Neutrophil (primary cell): Measurements from ENCODE around the gene NUP214.

Source experiments
- H3K27ac ChIP-seq: fragments of 200-600 bp; sonication (generic); 2 replicates; pipeline ENCODE4 v1.5.1; 2016; ENCODE audit warnings: mild to moderate bottlenecking, moderate library complexity
- H3K27me3 ChIP-seq: fragments of 200-600 bp; sonication (generic); 2 replicates; pipeline ENCODE4 v1.6.0; 2016; ENCODE audit warnings: mild to moderate bottlenecking
- H3K36me3 ChIP-seq: fragments of 200-600 bp; sonication (generic); 2 replicates; pipeline ENCODE4 v1.5.1; 2017
- H3K4me1 ChIP-seq, 2 experiments: fragments of 200-600 bp in 1 of 2; sonication (generic) in 1 of 2; 1 replicate in 1 of 2; 2 replicates in 1 of 2; pipeline versions ENCODE4 v1.5.1 to v1.6.1; 2013 to 2016; ENCODE audit warnings: low read depth in 1 of 2, low read length in 1 of 2, mild to moderate bottlenecking in 1 of 2, moderate library complexity in 1 of 2; ENCODE audit not compliant: control insufficient read depth in 1 of 2, insufficient read depth in 1 of 2
- H3K4me3 ChIP-seq, 2 experiments: fragments of 200-600 bp in 1 of 2; sonication (generic) in 1 of 2; 1 replicate in 1 of 2; 2 replicates in 1 of 2; pipeline ENCODE4 v1.5.1; 2013 to 2016; ENCODE audit warnings: low read depth in 1 of 2, low read length in 1 of 2, mild to moderate bottlenecking in 1 of 2, moderate library complexity in 1 of 2
- H3K9me3 ChIP-seq: fragments of 200-600 bp; sonication (generic); 2 replicates; pipeline ENCODE4 v1.5.1; 2016
- CTCF ChIP-seq: fragments of 200-600 bp; sonication (generic); IDR thresholded peaks from 2 replicates; pipeline ENCODE4 v1.5.1; 2016; ENCODE audit warnings: antibody characterized with exemption

Gene NUP214

GRCh38 chr9:131194762-131195161 lies 69.4 kb downstream of the NUP214 start:
- Histone ChIP-seq H3K9me3 (no peaks in the 10 kb centered on the region), H3K27me3 (no peaks in the 10 kb centered on the region), H3K36me3 (peaks cover 74% of the 10 kb centered on the region), H3K4me3 (no peak overlapping the region), H3K27ac (no peak overlapping the region), H3K4me1 (no peaks in the 10 kb centered on the region)
- TF ChIP-seq CTCF: no peak

GRCh38 chr9:131197160-131197911 lies 72.0 kb downstream of the NUP214 start:
- no peaks in the 10 kb centered on the region for H3K27me3 ChIP-seq
- TF ChIP-seq CTCF: no peak
- H3K4me3 ChIP-seq: no peak overlapping the region
- H3K36me3 ChIP-seq: peaks cover 73% of the 10 kb centered on the region
- H3K9me3 ChIP-seq: no peaks in the 10 kb centered on the region
- no peak overlapping the region for H3K27ac ChIP-seq
- no peaks in the 10 kb centered on the region for H3K4me1 ChIP-seq

GRCh38 chr9:131198041-131198715 lies 72.8 kb downstream of the NUP214 start:
- Histone ChIP-seq H3K4me3 (no peak overlapping the region), H3K27me3 (no peaks in the 10 kb centered on the region), H3K9me3 (no peaks in the 10 kb centered on the region), H3K27ac (no peak overlapping the region), H3K4me1 (no peaks in the 10 kb centered on the region), H3K36me3 (peaks cover 70% of the 10 kb centered on the region)
- no peak for TF ChIP-seq CTCF

GRCh38 chr9:131201856-131202255 lies 76.5 kb downstream of the NUP214 start:
- peaks cover 47% of the 10 kb centered on the region for H3K36me3 ChIP-seq
- H3K27ac ChIP-seq: no peak overlapping the region
- no peaks in the 10 kb centered on the region for H3K27me3 ChIP-seq
- no peak overlapping the region for H3K4me3 ChIP-seq
- no peaks in the 10 kb centered on the region for H3K4me1 ChIP-seq
- TF ChIP-seq CTCF: no peak
- H3K9me3 ChIP-seq: no peaks in the 10 kb centered on the region

- no peak for TF ChIP-seq CTCF
- Histone ChIP-seq H3K4me3 (no peak overlapping the region), H3K9me3 (no peaks in the 10 kb centered on the region), H3K4me1 (no peaks in the 10 kb centered on the region), H3K27ac (no peak overlapping the region), H3K27me3 (no peaks in the 10 kb centered on the region), H3K36me3 (peaks cover 36% of the 10 kb centered on the region)
These were observed 78.2 kb downstream of the NUP214 start for GRCh38 chr9:131203431-131204218.
